DMS53 treated with DMSO at 0.1 percent for 48 hours (cell line): Measurements from ENCODE around the gene TPBGL.

Source experiments
- DNase-seq: peaks from one replicate; lab custom pipeline; 2025; ENCODE audit not compliant: unreplicated experiment; lab: John Stamatoyannopoulos, UW

Gene TPBGL

DNA sequence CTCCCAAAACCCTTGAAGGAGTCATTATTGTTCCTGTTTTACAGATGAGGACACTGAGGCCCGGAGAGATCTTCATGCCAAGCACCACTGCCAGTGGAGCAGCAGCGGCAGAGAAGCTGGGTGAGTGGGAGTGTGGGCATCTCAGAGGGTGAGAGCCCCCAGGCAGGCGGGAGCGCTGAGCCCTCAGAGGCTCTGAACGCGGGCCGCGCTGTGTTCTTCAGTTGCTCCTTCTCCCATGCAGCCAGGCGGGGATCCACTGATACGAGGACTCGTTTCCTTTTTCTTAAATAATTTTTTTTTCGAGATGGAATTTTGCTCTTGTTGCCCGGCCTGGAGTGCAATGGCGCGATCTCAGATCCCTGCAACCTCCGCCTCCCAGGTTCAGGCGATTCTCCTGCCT, 47.0 kb downstream of the TPBGL start:
- no peak for DNase-seq

DNA sequence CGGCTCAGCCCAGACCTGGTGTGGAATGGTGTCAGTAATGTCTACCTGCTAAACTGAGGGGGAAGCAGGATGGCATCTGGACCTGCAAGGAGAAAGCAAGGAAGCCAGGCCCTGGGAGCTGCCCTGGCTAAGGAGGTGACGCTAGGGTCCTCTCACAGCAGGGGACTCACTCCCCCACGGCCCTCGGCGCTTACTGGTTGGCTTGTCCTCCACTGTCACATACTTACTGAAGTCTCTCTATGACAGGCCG, 48.9 kb downstream of the TPBGL start:
- DNase-seq: no peak

DNA sequence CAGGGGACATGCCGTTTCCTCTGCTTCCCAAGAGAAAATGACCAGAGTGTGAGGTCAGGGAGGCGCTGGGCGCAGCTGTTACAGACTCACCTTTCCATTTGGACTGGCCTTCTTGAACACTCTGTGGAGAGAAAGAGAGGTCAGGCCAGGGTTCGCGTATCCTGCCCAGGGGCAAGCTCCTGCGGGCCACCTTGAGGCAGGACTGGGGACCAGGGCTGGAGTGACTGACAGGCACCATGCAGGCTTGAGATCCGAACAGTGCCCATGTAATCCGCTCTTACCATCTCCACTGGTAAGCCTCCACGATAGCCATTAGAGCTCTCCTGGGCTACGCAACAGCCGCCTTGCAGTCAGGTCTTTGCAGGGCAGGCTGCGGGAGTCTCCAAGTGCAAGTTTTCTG, 49.3 kb downstream of the TPBGL start:
- DNase-seq: no peak

DNA sequence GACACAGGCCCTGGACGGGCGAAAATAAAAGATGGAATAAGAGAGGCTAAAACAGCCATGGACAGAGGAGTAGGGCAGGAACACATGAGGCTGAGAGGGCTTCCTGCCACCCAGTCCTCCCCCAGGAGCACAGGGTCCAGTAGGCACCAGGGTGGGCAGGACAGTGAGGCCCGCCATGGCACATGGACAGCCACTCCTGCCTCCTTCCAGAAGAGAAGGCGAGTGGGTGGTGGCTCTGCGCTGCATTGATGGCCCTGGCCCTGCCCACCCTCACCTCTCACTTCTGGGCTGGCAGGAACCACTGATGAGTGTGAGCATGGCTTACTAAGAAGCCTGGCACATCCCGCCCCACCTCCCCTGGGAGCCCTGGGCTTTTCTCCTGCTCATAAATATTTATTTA, 51.2 kb downstream of the TPBGL start:
- no peak for DNase-seq

GRCh38 chr11:75292943-75293342, 52.4 kb downstream of the TPBGL start:
- no peak for DNase-seq
